AG09319 (cell line): ENCODE data around the gene DCC.

Source experiments
- DNase-seq: peaks from one replicate; pipeline ENCODE4 v3.0.0-alpha.2; 2010; ENCODE audit warnings: low read depth; ENCODE audit errors: extremely low read depth
- TF ChIP-seq, protein P1 (sequence below): IDR thresholded peaks from 2 replicates; pipeline ENCODE4 v1.5.1; 2011; ENCODE audit warnings: low read depth, mild to moderate bottlenecking, inconsistent platforms, low read length, moderate library complexity

DCC gene

DNA sequence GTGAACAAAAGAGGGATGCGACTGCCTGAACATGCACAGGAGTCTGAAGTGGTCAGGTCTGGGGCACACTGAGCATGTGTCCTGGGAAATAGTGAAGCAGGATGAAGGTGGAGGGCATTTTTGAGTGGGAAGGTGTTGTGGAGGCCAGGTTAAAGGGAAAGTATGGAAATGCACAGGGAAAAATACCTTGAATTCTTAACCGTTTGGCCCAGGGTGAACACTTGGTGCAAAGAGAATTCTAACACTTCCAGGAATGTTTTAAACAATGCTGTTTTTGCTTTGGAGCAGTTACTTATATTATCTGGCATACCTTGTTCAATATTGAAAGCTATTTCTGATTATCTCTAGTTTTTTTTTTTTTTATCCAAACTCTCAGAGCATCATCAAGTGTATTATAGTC is 623.5 kb downstream of the DCC start:
- TF ChIP-seq, protein P1, sequence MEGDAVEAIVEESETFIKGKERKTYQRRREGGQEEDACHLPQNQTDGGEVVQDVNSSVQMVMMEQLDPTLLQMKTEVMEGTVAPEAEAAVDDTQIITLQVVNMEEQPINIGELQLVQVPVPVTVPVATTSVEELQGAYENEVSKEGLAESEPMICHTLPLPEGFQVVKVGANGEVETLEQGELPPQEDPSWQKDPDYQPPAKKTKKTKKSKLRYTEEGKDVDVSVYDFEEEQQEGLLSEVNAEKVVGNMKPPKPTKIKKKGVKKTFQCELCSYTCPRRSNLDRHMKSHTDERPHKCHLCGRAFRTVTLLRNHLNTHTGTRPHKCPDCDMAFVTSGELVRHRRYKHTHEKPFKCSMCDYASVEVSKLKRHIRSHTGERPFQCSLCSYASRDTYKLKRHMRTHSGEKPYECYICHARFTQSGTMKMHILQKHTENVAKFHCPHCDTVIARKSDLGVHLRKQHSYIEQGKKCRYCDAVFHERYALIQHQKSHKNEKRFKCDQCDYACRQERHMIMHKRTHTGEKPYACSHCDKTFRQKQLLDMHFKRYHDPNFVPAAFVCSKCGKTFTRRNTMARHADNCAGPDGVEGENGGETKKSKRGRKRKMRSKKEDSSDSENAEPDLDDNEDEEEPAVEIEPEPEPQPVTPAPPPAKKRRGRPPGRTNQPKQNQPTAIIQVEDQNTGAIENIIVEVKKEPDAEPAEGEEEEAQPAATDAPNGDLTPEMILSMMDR, result no peak
- DNase-seq, result no peak

DNA sequence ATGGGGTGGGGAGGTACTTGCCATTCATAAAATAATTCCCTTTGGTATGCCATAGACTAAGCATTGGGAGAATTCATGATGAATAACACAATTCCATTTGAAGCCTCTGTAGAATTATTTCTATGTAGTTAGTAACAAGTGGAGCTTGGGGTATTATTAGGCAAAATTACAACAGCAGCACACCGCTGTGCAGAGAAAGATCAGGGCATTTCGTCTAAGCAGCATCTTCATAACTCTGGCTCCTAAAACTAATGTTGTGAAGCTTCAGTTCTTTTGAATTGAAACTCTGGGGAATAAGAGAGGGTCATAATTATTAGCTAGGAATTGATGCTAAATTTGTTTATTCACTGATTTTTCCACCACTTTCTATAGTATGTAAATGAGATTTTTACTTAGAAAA is 630.7 kb downstream of the DCC start:
- TF ChIP-seq, protein P1, result no peak
- no peak for DNase-seq

DNA sequence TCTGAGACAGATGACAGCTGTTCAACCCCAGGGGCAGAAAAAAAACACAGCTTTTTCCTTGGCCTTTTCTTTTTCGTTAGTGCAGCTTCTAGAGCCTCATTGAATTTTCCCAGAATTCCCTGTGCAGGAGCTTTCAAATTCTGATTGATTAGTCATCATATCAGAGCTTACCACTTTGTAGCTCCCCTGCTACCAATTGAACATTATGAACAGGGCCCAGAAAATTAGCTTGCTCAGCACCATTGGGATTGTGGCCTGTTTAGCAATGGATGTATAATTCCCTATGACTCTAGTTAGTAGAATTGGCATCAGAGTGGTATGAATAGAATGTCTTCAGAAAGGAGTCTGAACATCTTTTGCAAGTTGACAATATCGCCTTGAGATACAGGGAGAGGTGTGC is 631.1 kb downstream of the DCC start:
- DNase-seq, result no peak
- TF ChIP-seq, protein P1, result no peak

DNA sequence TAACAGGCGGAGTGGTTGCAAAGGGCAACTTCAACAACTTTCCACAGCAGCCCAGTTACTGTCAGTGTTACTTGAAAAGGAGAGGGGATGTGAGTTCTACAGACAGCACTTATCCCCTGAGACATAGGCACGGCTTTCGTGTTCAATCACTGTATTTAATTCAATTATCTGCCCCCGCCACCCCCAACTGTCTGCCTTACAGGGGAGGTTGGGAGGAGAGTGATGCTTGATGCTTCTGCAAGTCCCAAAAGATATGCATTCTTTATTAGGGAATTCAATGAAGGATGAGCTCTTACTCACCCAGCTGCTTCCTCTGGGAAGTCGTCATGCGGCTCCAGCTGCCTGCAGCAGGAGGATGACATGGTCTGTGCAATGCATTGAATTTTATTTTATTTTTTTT is 639.9 kb downstream of the DCC start:
- TF ChIP-seq, protein P1, result no peak
- DNase-seq, result no peak

DNA sequence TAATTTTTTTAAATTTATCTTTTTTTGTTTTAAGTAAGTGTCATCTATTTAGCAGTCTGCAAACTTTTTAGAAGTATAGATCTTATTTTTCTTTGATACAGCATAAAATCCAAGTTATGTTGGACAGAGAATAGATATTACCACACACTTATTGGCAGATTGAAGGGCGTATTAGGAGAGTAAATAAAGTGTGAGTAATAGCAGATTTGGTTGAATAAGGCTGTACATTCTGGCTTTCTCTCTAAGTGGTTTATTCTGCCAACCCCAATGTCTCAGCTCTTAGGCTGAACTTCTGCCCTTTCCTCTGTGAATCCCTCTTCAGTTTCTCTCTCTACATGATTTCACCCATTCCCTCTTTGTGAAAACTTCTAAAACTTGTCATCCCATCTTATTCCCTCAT is 651.2 kb downstream of the DCC start:
- no peak for DNase-seq
- TF ChIP-seq, protein P1, result no peak

DNA sequence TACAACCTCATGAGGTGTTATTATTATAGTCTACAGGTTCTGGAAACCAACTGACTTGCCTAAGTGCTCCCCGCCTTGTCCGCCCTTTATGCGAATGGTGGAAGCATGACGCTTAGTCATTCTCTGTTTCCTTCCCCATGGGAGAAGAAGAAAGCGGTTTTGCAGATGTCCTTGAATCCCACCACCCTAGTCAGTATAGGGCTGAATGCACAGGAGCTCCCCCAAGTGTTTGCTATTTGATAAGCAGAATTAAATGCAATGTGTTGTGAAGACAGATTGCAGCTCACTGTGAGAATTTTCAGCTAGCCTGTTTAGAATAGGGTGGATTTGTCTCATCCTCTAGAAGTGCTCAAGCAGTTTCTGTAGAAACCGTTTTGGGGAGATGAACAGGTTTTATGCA is 652.0 kb downstream of the DCC start:
- DNase-seq, result no peak
- TF ChIP-seq, protein P1, result no peak

DNA sequence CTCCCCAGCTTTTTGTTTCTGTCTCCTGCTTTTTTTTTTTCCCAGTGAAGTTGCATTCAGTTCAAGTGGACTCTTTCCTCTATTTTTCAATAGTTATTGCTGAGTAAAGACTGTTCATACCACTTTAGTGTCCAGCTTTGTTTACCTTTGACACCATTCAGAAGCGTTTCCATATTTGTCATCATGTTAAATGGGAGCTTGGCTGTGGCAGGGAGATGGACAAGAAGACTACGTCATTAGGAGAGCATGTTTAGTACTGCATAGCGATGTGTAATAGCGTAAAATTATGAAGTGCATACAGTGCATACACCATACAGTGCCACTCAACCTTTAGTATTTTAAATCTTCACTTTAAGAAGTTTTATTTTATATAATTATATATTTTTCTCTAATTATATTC is 655.9 kb downstream of the DCC start:
- TF ChIP-seq, protein P1, result no peak
- no peak for DNase-seq

DNA sequence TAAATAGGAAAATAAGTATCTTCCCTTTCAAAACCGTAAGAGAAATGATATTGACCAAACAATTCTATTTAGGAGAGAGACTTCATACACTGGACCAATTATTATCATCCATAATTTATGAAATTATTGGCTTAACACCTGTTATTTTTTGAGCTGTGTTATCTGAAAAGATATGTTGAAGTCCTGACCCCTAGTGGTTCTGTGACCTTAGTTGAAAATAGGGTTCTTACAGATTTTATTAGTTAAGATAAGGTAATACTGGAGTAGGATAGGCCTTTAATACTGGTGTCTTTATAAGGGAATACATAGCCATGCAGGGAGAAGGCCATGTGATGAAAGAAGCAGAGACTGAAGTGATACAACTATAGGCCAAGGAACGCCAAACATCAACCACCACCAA is 659.6 kb downstream of the DCC start:
- no peak for DNase-seq
- TF ChIP-seq, protein P1, result no peak
